HCT116 (cell line): ENCODE results near the gene BAIAP2. TPM values are rescaled to one million over a fixed set of nuclear protein-coding genes. Genes with fewer than 3 reads are reported as not detected.

Source experiments
- ATAC-seq: fragments of 200-7000 bp; cut with Tn5 transposase; 2 replicates; pipeline ENCODE4 v1.9.1; 2020; ENCODE audit warnings: mild to moderate bottlenecking, moderate library complexity
- BruUV-seq: library from RNA; stranded (reverse); fragments of 400-500 nt; replicated peaks from 2 replicates; lab custom pipeline; 2021; lab: Mats Ljungman, UMichigan
- CTCF ChIA-PET: fragments of 300-600 bp; sonication (Branson Sonifier 250); formaldehyde crosslinking; loops from one replicate; lab custom pipeline; 2021; ENCODE audit warnings: antibody characterized with exemption; lab: Charles Lee
- POLR2A ChIA-PET: fragments of 300-600, 350-600 bp; sonication (Branson Sonifier 250); formaldehyde crosslinking; loops from one replicate; lab custom pipeline; 2021; ENCODE audit warnings: antibody characterized with exemption; lab: Charles Lee
- RAD21 ChIA-PET, 2 experiments: fragments of 300-600 bp; sonication (Branson Sonifier 250); formaldehyde crosslinking; loops; one replicate each; lab custom pipeline; 2023; ENCODE audit warnings: low total read pairs in 2 of 2; ENCODE audit not compliant: uncharacterized antibody in 2 of 2, unreplicated experiment in 2 of 2, low non-redundant PET in 1 of 2; lab: Charles Lee
- DNase-seq: peaks from one replicate; pipeline ENCODE4 v3.0.0-alpha.2; 2010; ENCODE audit warnings: low read depth, low spot score
- H2AFZ ChIP-seq: fragments of 200-600 bp; shearing (Covaris generic), sonication (generic); 2 replicates; pipeline ENCODE4 v1.6.1; 2017; ENCODE audit warnings: low read depth, mixed run types, mixed read lengths, antibody characterized with exemption, low read length; ENCODE audit not compliant: poor library complexity, severe bottlenecking
- H3K27ac ChIP-seq: 2 replicates; pipeline ENCODE4 v1.5.1; 2012; ENCODE audit warnings: low read depth, low read length
- H3K27me3 ChIP-seq: fragments of 200-600 bp; sonication (generic); 2 replicates; pipeline ENCODE4 v1.6.1; 2016; ENCODE audit warnings: mixed run types, low read length, mixed read lengths; ENCODE audit not compliant: insufficient read depth
- H3K36me3 ChIP-seq, 2 experiments: fragments of 200-500 bp in 1 of 2; fragments of 200-600 bp in 1 of 2; sonication (Bioruptor generic) in 1 of 2; sonication (generic) in 1 of 2; 2 replicates each; pipeline versions ENCODE4 v1.5.1 to v1.6.1; 2014 to 2016; ENCODE audit warnings: low read length in 2 of 2, inconsistent platforms in 1 of 2, mixed read lengths in 1 of 2, mixed run types in 1 of 2; ENCODE audit not compliant: insufficient read depth in 2 of 2, control insufficient read depth in 1 of 2
- H3K4me1 ChIP-seq, 2 experiments: fragments of 200-600 bp in 1 of 2; sonication (generic) in 1 of 2; 2 replicates each; pipeline versions ENCODE4 v1.5.1 to v1.6.1; 2012 to 2017; ENCODE audit warnings: low read length in 2 of 2, inconsistent platforms in 1 of 2, mild to moderate bottlenecking in 1 of 2, mixed read lengths in 1 of 2, mixed run types in 1 of 2, moderate library complexity in 1 of 2; ENCODE audit not compliant: insufficient read depth in 2 of 2, control insufficient read depth in 1 of 2
- H3K4me2 ChIP-seq: fragments of 200-600 bp; sonication (generic); 2 replicates; pipeline ENCODE4 v1.6.1; 2017; ENCODE audit warnings: mixed run types, low read length, mixed read lengths
- H3K4me3 ChIP-seq, 2 experiments: fragments of 200-600 bp in 1 of 2; sonication (generic) in 1 of 2; replicated peaks in 1 of 2; 2 replicates each; pipeline ENCODE4 v1.5.1; 2011 to 2016; ENCODE audit warnings: low read length in 2 of 2, control low read depth in 1 of 2, low read depth in 1 of 2, mild to moderate bottlenecking in 1 of 2, mixed read lengths in 1 of 2, mixed run types in 1 of 2
- H3K79me2 ChIP-seq: fragments of 200-600 bp; sonication (generic); 2 replicates; pipeline ENCODE4 v1.6.1; 2017; ENCODE audit warnings: mild to moderate bottlenecking, mixed run types, low read length, moderate library complexity, mixed read lengths; ENCODE audit not compliant: insufficient read depth
- H3K9ac ChIP-seq: fragments of 200-600 bp; sonication (generic); 2 replicates; pipeline ENCODE4 v1.6.1; 2016; ENCODE audit warnings: low read length, mixed read lengths
- H3K9me2 ChIP-seq: fragments of 200-600 bp; sonication (generic), shearing (Covaris generic); 2 replicates; pipeline ENCODE4 v1.6.1; 2017; ENCODE audit warnings: mixed run types, mild to moderate bottlenecking, moderate library complexity; ENCODE audit not compliant: insufficient read depth
- H3K9me3 ChIP-seq, 2 experiments: fragments of 200-500 bp in 1 of 2; fragments of 200-600 bp in 1 of 2; sonication (Bioruptor generic) in 1 of 2; sonication (generic) in 1 of 2; 2 replicates each; pipeline ENCODE4 v1.6.1; 2014 to 2017; ENCODE audit warnings: low read length in 2 of 2, mixed read lengths in 2 of 2, inconsistent platforms in 1 of 2, low read depth in 1 of 2, mild to moderate bottlenecking in 1 of 2, mixed run types in 1 of 2, moderate library complexity in 1 of 2; ENCODE audit not compliant: control insufficient read depth in 1 of 2, insufficient read depth in 1 of 2
- H4K20me1 ChIP-seq: fragments of 200-600 bp; sonication (generic), shearing (Covaris generic); 2 replicates; pipeline ENCODE4 v1.6.1; 2017; ENCODE audit warnings: mixed run types, mild to moderate bottlenecking, moderate library complexity; ENCODE audit not compliant: insufficient read depth
- CBX3 ChIP-seq: IDR thresholded peaks from 2 replicates; pipeline ENCODE4 v1.6.1; 2012; ENCODE audit warnings: low read depth
- CEBPB ChIP-seq: IDR thresholded peaks from 2 replicates; pipeline ENCODE4 v1.6.1; 2012; ENCODE audit warnings: low read depth
- ELF1 ChIP-seq: IDR thresholded peaks from 2 replicates; pipeline ENCODE4 v1.6.1; 2012; ENCODE audit warnings: low read depth, borderline replicate concordance
- MAX ChIP-seq: IDR thresholded peaks from 2 replicates; pipeline ENCODE4 v1.6.1; 2012
- RAD21 ChIP-seq: IDR thresholded peaks from 2 replicates; pipeline ENCODE4 v1.6.1; 2012; ENCODE audit warnings: low read depth, mild to moderate bottlenecking
- YY1 ChIP-seq: IDR thresholded peaks from 2 replicates; pipeline ENCODE4 v1.6.1; 2011; ENCODE audit warnings: low read length, low read depth, moderate library complexity, mild to moderate bottlenecking; ENCODE audit not compliant: insufficient replicate concordance; ENCODE audit errors: extremely low read depth
- ZBTB33 ChIP-seq: IDR thresholded peaks from 2 replicates; pipeline ENCODE4 v1.6.1; 2011; ENCODE audit warnings: mild to moderate bottlenecking, low read length, moderate library complexity; ENCODE audit not compliant: insufficient replicate concordance; ENCODE audit errors: extremely low read depth
- intact Hi-C: fragments of 100-400 bp; cut with micrococcal nuclease; formaldehyde crosslinking; loops from 2 replicates; pipeline ENCODE4 v1.10.0; 2022
- total RNA-seq: library from RNA; stranded (reverse); gene quantifications from one replicate; pipeline ENCODE4 v1.2.1, GENCODE V29; 2021; ENCODE audit not compliant: unreplicated experiment

BAIAP2 gene
- total RNA-seq, 1 experiment from 2014 or later, result 105 TPM

GRCh38 chr17:81092518-81093095, 57.7 kb downstream of the BAIAP2 start:
- H3K27ac ChIP-seq, result peak overlapping the region; percentile 23; the same call in 1 of the 2 replicates
- POLR2A ChIA-PET, result no interaction called here

More at GRCh38 chr17:81092518-81093095, 57.7 kb downstream of the BAIAP2 start:
- ATAC-seq (no peak), DNase-seq (no peak)
- RAD21 ChIA-PET, result no interaction called here
- Histone ChIP-seq H3K79me2 (peaks cover 17% of the 10 kb centered on the region; the same call in 1 of the 2 replicates), H3K9me3 (no peaks in the 10 kb centered on the region), H3K4me1 (peaks cover 67 to 86% of the 10 kb centered on the region in 2 experiments), H3K9me2 (no peaks in the 10 kb centered on the region), H3K4me3 (no peak overlapping the region), H4K20me1 (no peaks in the 10 kb centered on the region), H3K27me3 (no peaks in the 10 kb centered on the region), H3K4me2 (peak overlapping the region; percentile 2; the same call in 1 of the 2 replicates), H3K9ac (peak overlapping the region; percentile 10; the same call in 1 of the 2 replicates), H2AFZ (no peak overlapping the region), H3K36me3 (peaks cover 4 to 25% of the 10 kb centered on the region in 2 experiments; a peak in 2 of 4 replicates)
- CTCF ChIA-PET, result no interaction called here
- intact Hi-C loops, result no loop called here
- BruUV-seq, result no TSS peak
- TF ChIP-seq RAD21 (no peak), CBX3 (no peak), MAX (no peak), CEBPB (no peak), ELF1 (no peak), ZBTB33 (no peak), YY1 (no peak)
